A673 (cell line): ENCODE data around the gene PHLPP2.

ENCODE experiments used
- CTCF ChIP-seq: fragments of 300-800, 200-600 bp; sonication (generic); conservative IDR thresholded peaks from 2 replicates; pipeline ENCODE4 v1.5.1; 2017; ENCODE audit warnings: low read depth, mild to moderate bottlenecking, antibody characterized with exemption, low read length, moderate library complexity, mixed read lengths
- EZH2 ChIP-seq: fragments of 200-600 bp; sonication (generic); IDR thresholded peaks from 2 replicates; pipeline ENCODE4 v1.6.1; 2017; ENCODE audit warnings: borderline replicate concordance, low read depth, mild to moderate bottlenecking, mixed read lengths, antibody characterized with exemption, low read length; ENCODE audit not compliant: poor library complexity, severe bottlenecking

- no peak for TF ChIP-seq CTCF
- no peak for TF ChIP-seq EZH2
Measured at GRCh38 chr16:71723537-71724319, 773 bp downstream of the PHLPP2 start.
